GM19238 (cell line): ENCODE data around the gene UBE2E1.
"Not testable (repeated sequence)": the region's sequence is repeated elsewhere in the genome, so short reads cannot be mapped to it uniquely, and the experiment has no call there.

ENCODE experiments used
- DNase-seq: peaks from one replicate; pipeline ENCODE4 v3.0.0; 2011; ENCODE audit warnings: low spot score; ENCODE audit not compliant: insufficient read length

Gene UBE2E1

DNA sequence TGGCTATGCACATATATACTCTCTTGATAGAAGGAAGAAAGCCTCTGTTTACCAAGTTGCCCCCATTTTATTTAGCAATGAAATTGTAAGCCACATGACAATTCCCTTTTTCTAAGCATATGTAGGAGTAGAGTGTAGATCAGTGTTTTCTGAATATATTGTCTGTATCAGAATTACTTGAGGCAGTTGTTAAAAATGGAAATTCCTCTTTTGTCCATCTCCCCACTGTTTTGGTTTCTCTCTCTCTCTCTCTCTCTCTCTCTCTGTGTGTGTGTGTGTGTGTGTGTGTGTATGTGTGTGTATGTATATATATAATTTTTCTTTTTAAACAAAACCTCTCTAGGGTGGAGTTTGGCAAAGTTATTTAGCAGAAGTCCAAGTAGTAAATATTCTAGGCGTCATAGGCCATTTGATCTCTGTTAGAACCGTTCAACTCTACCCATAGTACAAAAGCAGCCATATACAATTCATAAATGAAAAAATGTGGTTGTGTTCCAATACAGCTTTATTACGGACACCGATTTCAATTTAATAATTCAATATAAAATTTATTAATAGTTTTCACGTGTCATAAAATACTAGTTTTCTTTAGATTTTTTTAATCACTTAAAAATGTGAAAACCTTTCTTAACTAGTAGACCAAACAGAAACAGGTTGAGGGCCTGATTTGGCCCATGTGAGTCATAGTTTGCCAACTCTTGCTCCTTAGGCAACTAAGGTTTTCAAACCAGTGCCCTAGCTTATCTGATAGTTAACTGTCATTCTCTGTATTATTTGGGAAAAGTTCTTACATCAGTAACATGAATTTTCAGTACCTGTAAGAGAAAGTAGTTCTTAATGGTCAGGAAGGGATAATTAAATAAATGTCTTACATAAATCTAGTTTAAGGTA, 39.8 kb downstream of the UBE2E1 start:
- DNase-seq: no peak

DNA sequence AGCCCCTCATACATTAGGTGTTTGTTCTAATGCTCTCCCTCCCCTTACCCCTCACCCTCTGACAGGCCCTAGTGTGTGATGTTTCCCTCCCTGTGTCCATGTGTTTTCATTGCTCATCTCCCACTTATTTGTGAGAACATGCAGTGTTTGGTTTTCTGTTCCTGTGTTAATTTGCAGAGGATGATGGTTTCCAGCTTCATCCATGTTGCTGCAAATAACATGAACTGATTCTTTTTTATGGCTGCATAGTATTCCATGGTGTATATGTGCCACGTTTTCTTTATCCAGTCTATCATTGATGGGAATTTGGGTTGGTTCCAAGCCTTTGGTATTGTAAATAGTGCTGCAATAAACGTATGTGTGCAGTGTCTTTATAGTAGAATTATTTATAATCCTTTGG, 43.7 kb downstream of the UBE2E1 start:
- DNase-seq: not testable (repeated sequence)

DNA sequence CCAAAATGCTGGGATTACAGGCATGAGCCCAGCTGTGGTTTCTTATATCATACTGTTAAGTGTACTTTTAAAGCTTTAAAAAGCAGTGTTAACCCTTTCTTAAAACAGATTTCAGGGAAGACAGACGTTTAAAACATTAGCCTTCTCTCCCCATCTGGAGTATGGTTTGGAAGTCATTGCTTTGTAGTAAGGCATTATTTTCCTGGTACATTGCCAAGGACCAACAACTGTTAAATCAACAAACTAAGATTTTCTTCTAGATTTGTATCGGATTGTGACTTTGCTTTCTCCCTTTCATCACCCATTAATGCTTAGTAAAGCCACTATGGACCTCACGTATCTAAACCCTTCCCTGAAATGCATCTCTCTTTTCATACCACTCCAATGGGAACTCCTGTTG, 50.5 kb downstream of the UBE2E1 start:
- DNase-seq: no peak

DNA sequence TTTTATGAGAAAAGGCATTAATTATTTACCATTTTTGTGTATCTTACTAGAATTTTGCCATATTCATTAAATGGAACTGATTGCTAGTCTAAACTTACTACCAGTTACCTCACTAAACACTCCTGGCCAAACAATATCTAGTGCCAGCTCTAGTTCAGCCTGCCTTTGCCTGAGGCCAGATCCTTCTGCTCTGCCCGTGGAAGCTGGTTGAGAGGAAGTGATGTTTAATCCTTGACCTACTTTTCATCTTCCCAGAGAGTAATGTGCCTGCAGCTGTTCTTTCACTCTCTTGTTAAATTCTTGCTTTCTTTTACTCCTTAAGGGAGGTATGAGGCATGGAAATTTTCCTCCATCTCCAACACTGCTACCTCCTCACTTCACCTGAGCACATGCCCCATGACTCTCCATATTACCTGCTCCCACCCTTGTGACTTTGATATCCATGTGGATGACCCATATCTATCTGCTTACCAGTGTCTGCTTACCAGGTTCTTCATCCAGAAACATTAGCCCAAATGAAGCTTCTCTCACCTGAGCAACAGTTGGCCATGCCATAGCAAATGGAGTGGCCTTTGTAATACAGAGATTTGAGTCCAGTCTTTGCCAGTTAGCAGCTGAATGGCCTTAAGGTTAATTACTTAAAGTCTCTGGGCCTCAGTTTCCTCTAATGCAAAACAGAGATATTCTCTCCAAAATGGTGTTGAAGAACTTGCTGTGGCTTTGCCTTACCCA, 53.4 kb downstream of the UBE2E1 start:
- DNase-seq: no peak

DNA sequence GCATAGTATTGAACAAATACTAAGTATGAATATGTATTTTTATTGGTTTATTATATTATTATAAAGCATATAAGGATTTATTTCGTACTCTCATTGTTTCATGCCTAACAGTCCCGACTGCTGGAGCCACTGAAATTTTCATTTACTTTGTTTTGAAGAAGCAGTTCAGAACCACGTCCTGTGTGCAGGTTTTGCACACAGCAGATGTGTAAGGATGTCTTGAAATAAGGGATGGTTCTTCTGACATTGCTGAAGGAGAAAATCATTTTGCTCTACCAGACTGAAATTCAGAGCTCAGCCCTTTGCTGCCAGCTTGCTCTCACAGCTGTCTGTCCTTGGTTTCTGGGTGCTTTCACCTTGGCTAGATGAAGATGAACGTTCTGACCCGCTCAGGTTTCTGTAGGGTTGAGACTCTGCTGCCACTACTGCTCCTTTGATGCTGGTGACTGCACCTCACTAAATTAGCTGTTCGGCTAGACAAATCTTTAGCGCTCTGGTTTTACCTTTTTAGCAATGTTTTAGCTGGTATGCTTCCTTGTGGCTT, 54.2 kb downstream of the UBE2E1 start:
- DNase-seq: no peak

DNA sequence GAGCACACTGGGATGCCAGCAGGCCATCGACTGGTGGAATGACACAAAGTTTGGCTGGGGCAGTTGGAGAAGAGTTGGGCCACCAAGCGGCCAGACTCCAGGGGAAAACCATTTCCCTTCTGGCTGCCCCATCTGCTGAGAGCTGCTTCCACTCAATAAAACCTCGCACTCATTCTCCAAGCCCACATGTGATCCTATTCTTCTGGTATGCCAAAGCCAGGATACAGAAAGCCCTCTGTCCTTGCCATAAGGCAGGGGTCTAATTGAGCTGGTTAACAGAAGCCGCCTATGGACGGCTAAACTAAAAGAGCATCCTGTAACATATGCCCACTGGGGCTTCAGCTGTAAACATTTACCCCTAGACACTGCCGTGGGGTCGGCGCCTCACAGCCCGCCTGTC, 55.9 kb downstream of the UBE2E1 start:
- no peak for DNase-seq

DNA sequence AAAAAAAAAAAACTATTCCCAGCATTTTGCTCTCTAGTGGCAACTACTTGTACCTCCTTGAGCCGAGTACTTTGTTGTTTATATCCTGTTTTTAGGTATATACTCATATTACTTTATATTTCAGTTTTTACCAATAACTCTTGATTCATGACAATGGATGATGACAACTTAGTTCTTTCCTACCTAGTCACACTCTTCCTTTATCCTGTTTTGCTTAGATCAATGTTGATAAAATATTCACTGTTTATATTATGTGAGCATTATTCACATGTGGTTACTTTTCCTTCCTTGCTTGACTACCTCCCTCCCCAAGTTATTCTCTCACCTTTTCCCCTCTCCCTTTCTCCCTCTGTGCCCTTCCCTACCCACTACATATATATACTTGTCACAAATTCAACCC, 57.3 kb downstream of the UBE2E1 start:
- DNase-seq: no peak

DNA sequence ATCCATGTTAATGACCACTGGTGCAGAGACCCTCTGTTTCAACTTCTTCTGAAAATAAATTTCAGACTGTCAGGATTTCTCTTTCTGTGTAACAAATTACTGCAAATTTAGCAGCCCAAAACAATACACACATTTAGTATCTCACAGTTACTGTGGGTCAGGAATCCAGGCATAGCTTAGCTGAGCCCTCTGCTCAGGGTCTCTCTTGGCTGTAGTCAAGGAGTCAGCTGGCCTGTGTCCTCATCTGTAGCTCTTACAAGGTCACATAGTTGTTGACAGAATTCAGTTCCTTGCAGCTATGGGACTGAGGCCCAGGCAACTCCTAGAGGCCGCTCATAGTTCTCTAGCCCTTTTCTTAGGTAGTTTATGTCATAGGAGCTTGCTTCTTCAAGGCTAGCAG, 59.2 kb downstream of the UBE2E1 start:
- DNase-seq: no peak

DNA sequence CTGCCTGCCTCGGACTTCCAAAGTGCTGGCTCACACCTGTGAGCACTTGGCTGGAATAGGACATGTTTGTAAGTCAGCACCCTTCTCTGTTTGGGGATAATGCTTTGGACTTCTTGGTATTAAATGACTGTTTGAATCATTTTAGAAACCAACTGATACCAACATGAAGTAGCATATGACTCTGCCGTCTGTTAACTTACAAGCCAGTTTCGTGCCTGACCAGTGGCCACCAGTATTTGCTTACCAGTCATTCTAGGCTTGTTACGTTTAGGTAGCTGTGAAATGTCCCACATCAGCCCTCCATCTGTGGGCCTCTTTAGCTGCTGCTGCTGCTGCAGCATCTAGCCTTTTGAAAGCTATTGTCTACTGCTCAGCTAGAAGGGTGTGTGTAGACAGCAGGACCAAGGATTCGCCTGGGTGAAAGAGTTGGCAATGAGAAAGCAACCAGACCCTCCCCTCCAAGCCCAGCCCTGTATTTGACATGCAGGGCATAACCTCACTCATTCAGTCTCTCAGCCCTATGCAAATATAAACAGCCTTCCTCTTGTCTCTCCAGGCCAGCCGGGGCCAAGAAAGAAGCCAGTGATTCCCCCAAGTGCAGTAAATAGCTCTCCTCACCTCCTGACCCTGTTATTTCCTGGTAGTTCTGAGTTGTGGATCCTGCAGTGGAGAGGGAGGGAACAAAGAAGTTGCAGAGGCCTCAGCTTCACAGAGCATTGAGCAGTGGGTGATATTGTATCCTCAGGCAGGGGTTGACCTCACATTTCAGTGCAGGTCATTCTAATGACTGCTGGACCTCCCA, 60.0 kb downstream of the UBE2E1 start:
- DNase-seq: no peak

DNA sequence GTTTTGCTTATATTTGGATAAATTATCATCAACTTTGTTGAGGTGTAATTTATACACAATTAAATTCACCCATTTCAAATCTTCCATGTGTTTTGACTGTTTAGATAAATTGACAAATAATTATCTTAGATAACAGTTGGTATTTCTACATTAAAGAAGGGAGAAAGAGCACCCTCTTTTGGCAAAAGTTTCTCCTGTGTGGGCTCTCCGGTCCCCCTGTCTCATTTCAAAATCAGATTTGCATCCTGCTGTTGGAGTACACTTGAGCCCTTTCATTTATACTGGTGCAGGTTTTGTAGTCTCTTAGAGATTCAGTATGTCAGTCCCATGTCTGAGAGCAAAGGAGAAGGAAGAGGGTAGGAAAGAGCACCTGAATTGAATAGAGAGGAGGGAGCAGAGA, 61.6 kb downstream of the UBE2E1 start:
- DNase-seq: no peak

DNA sequence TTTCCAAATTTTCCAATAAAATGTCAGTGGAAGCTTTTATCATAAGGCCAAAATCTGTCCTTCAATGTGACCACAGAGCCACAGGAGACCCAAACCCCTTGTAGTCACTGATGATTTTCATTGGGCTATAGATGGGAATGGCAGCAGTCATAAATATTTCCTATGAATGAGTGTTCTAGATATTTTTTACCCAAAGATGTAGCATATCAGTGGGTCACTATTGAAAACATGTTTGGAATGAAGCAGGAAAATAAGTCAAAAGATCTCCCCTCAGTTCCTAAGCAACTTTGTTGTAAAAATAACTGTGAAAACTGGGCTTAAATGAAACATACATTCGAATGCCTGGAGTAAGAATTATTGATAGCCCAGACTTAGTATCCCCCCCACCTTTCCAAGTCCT, 62.1 kb downstream of the UBE2E1 start:
- no peak for DNase-seq

DNA sequence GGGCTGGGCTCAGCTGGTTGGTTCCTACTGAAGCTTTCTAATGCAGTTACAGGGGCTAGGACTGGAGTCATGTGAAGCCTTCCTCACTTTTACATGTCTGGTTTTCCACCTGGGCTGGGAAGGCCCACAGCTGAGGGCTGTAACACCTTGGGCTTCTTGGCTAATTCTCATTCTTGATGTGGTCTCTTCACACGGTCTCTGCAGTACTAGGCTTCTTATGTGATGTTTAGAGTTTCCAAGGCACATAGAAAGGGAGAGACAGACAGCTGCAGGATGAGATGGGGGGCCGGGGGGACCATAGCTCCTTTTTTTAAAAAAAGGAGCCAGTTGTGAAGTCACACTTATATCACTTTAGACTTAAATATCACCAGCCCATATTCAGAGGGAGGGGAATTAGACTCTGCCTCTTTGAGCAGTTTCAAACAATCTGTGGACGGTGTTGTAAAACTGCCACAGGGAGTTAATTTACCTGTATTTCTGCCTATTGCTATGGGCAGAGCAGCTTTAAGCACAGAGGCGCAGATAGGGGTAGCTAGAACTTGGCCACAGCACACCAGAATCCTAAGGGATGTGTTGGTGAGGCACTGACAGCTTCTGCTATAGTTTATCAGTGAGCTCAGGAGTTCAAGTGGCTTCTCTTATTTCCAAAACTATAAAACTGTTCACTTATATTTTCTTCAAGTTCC, 64.4 kb downstream of the UBE2E1 start:
- DNase-seq: no peak

DNA sequence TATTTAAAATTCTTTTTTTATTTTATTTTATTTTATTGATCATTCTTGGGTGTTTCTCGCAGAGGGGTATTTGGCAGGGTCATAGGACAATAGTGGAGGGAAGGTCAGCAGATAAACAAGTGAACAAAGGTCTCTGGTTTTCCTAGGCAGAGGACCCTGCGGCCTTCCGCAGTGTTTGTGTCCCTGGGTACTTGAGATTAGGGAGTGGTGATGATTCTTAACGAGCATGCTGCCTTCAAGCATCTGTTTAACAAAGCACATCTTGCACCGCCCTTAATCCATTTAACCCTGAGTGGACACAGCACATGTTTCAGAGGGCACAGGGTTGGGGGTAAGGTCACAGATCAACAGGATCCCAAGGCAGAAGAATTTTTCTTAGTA, 64.9 kb downstream of the UBE2E1 start:
- DNase-seq: not testable (repeated sequence)

DNA sequence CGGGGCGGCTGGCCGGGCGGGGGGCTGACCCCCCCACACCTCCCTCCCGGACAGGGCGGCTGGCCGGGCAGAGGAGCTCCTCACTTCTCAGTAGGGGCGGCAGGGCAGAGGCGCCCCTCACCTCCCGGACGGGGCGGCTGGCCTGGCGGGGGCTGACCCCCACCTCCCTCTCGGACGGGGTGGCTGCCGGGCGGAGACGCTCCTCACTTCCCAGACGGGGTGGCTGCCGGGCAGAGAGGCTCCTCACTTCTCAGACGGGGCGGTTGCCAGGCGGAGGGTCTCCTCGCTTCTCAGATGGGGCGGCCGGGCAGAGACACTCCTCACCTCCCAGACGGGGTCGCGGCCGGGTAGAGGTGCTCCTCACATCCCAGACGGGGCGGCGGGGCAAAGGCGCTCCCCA, 65.6 kb downstream of the UBE2E1 start:
- DNase-seq: not testable (repeated sequence)

DNA sequence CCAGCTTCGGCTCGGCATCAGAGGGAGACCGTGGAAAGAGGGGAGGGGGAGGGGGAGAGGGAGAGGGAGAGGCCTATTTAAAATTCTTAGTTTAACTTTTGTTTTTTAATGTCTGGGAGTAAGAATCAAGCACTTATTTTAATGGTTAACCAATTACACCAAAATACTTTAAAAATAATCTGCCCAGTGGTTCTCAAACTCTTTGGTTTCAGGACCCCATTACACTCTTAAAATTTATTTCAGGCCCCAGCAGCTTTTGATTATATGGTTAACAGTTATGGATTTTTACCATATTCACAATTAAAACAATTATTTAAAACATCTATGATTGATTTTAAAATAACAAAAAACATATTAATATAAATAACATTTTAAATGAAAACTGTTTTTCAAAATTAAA, 66.6 kb downstream of the UBE2E1 start:
- DNase-seq: no peak

DNA sequence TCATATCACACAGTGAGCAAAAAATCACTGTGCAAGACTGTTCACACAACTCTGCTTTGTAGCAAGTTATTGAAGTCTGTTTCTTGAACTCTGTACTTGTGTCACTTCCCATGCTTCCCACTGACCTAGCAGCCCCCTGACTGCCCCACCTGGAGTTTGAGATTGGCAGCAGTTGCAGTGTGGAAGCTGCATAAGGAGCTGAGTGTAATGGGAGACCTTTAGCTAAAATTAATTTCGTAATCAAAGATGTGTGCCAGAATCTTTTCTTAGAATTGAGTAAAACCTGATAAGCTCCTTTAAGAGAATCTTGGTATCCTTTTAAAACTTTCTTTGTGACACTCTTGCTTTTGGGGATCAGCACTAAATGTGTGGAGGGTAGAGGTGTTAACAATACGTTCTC, 68.2 kb downstream of the UBE2E1 start:
- DNase-seq: no peak

DNA sequence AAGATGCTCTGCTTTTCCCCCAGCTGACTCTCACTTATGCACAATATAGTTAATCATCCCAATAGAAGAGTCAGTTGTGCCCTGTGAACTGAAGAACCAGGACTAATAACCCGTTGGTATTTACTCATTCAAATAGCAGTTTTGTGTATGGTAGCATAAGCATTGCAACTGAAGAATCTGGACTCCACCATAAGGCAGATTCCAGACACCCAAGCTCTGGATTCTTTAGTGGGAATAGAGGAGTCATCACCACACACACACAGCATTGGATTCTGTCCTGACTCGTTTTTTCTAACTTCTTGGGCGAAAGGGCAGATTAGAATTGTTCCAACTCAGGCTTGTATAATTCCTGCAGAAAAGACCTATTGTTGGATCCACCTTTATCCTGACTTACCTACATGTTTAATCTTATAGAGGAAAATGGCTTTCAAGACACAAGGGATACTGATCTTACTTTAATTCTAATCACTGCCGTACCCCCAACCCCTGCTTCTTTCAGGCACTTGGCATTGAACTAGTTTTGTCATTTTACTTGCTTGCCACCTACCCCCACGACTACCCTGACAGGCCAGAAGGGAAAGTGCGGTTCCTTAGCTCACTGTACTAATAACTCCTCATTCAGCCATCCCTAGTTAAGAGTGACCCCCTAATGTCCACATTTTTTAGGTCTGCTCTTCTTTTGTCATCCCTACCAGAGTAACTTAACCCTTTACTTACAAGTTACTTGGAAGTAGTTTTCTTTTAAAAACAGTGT, 68.8 kb downstream of the UBE2E1 start:
- DNase-seq: no peak

DNA sequence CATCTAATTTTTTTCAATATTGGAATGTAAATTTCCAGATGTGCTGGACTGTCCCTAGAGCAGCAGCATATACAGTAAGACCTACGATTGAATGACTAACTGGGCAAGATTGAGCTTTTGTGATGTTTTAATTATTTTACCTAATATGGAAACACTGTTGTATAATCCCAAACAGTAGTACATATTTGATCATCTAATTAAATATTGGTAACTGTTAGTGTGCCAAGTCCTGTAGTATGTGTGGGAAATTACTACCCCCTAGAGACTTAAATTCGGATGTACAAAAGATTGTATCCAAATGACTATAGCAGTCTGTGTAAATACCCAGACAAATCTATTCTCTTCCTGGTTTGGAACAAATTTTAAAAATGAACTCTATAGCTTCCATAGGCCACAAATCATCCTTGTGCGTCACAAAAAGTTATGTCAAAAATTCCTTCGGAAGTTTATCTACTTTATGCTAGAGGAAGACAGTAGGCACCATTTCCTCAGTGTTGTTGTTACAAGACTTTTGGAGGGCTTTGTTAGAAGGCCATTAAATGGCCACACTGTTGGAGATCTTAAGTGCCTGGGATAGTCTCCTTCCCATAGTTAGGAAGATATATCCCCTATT, 69.5 kb downstream of the UBE2E1 start:
- no peak for DNase-seq

DNA sequence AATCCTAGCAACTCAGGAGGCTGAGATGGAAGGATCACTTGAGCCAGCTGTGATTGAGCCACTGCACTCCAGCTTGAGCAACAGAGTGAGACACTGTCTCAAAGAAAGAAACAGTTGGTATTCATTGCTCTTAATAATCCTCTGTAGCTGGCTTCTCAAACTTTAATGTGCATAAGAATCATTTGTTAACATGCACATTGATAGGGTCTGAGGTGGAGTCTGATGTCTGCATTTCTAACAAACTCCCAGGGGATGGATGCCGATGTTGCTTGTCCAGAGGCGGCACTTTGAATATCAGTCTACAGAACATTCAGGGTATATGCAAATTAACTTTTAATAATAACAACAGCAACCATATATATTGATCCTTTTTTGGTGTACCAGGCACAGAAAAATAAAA, 71.2 kb downstream of the UBE2E1 start:
- DNase-seq: no peak
